B cell (primary cell): ENCODE results near the gene TBC1D22B. TPM values are rescaled to one million over a fixed set of nuclear protein-coding genes. Genes with fewer than 3 reads are reported as not detected.
"Not testable (repeated sequence)": the region's sequence is repeated elsewhere in the genome, so short reads cannot be mapped to it uniquely, and the experiment has no call there.

ENCODE experiments used
- ATAC-seq: fragments of 200-7000 bp; cut with Tn5 transposase; one replicate; pipeline ENCODE4 v1.10.0; 2021; ENCODE audit warnings: low read depth, mild to moderate bottlenecking, moderate number of reproducible peaks, moderate library complexity
- CTCF ChIA-PET: fragments of 350-600 bp; sonication (Branson Sonifier 250); formaldehyde crosslinking; loops from one replicate; lab custom pipeline; 2021; ENCODE audit warnings: antibody characterized with exemption, inconsistent platforms; lab: Charles Lee
- POLR2A ChIA-PET: fragments of 350-600 bp; sonication (Branson Sonifier 250); formaldehyde crosslinking; loops from one replicate; lab custom pipeline; 2021; ENCODE audit warnings: antibody characterized with exemption; lab: Charles Lee
- DNase-seq: peaks from one replicate; pipeline ENCODE4 v3.0.0; 2013
- H2AFZ ChIP-seq: 2 replicates; pipeline ENCODE4 v1.6.1; 2012; ENCODE audit warnings: mild to moderate bottlenecking, low read depth, low read length; ENCODE audit not compliant: insufficient read depth, poor library complexity, severe bottlenecking
- H3K27ac ChIP-seq, 2 donors: 1 replicate in 1 of 2; 2 replicates in 1 of 2; pipeline ENCODE4 v1.5.1; 2012 to 2013; ENCODE audit warnings: low read length in 2 of 2, mild to moderate bottlenecking in 2 of 2, moderate library complexity in 1 of 2
- H3K27me3 ChIP-seq, 4 experiments: fragments of 200-600 bp in 1 of 4; sonication (generic) in 1 of 4; replicated peaks in 1 of 4; 1 replicate in 2 of 4; 2 replicates in 2 of 4; pipeline versions ENCODE4 v1.6.1 to v1.7.0; 2013 to 2016; ENCODE audit warnings: low read length in 3 of 4, mild to moderate bottlenecking in 2 of 4, mixed read lengths in 1 of 4, moderate library complexity in 1 of 4; ENCODE audit not compliant: insufficient read depth in 4 of 4, control insufficient read depth in 3 of 4; ENCODE audit errors: control extremely low read depth in 1 of 4
- H3K36me3 ChIP-seq, 2 experiments: replicated peaks in 1 of 2; 1 replicate in 1 of 2; 2 replicates in 1 of 2; pipeline versions ENCODE4 v1.6.1 to v1.7.1; 2013; ENCODE audit warnings: low read length in 1 of 2; ENCODE audit not compliant: insufficient read depth in 2 of 2, control insufficient read depth in 1 of 2; ENCODE audit errors: control extremely low read depth in 1 of 2, extremely low read depth in 1 of 2
- H3K4me1 ChIP-seq, 2 donors: fragments of 200-600 bp in 1 of 2; sonication (generic) in 1 of 2; 1 replicate in 1 of 2; 2 replicates in 1 of 2; pipeline versions ENCODE4 v1.5.1 to v1.6.1; 2013 to 2017; ENCODE audit warnings: low read length in 2 of 2; ENCODE audit not compliant: control insufficient read depth in 2 of 2, insufficient read depth in 2 of 2
- H3K4me2 ChIP-seq: replicated peaks from 2 replicates; pipeline ENCODE3; 2012; ENCODE audit warnings: mild to moderate bottlenecking, low read depth, low read length; ENCODE audit not compliant: poor library complexity, severe bottlenecking
- H3K4me3 ChIP-seq, 5 experiments: fragments of 200-600 bp in 1 of 5; sonication (generic) in 1 of 5; 1 replicate in 3 of 5; 2 replicates in 2 of 5; pipeline versions ENCODE4 v1.5.1 to v1.7.0; 2011 to 2016; ENCODE audit warnings: low read length in 4 of 5, mild to moderate bottlenecking in 4 of 5, low read depth in 2 of 5, control low read depth in 1 of 5, moderate library complexity in 1 of 5; ENCODE audit not compliant: insufficient read depth in 1 of 5; ENCODE audit errors: control extremely low read depth in 1 of 5, extremely low read depth in 1 of 5
- H3K79me2 ChIP-seq: fragments of 200-600 bp; sonication (generic); one replicate; pipeline ENCODE4 v1.6.0; 2016; ENCODE audit warnings: low read length; ENCODE audit not compliant: control insufficient read depth, insufficient read depth
- H3K9ac ChIP-seq: fragments of 200-600 bp; sonication (generic); 2 replicates; pipeline ENCODE4 v1.6.1; 2017; ENCODE audit warnings: mild to moderate bottlenecking, low read length, moderate library complexity
- H3K9me3 ChIP-seq, 3 donors: one replicate each; pipeline versions ENCODE4 v1.6.1 to v1.7.1; 2013; ENCODE audit warnings: low read length in 2 of 3; ENCODE audit not compliant: control insufficient read depth in 2 of 3, insufficient read depth in 1 of 3; ENCODE audit errors: control extremely low read depth in 1 of 3
- H4K20me1 ChIP-seq: 2 replicates; pipeline ENCODE4 v1.6.0; 2012; ENCODE audit warnings: mild to moderate bottlenecking, low read length; ENCODE audit not compliant: insufficient read depth, control insufficient read depth, poor library complexity, severe bottlenecking
- H3K27ac Mint-ChIP-seq: one replicate; pipeline ENCODE4 v1.8.0; 2021; ENCODE audit warnings: mixed read lengths
- H3K27me3 Mint-ChIP-seq: one replicate; pipeline ENCODE4 v1.8.0; 2021; ENCODE audit warnings: mixed read lengths
- H3K4me1 Mint-ChIP-seq: one replicate; pipeline ENCODE4 v1.8.0; 2021; ENCODE audit warnings: mixed read lengths
- H3K4me3 Mint-ChIP-seq: one replicate; pipeline ENCODE4 v1.8.0; 2021; ENCODE audit warnings: mixed read lengths
- H3K9me3 Mint-ChIP-seq: one replicate; pipeline ENCODE4 v1.8.0; 2022; ENCODE audit warnings: mixed read lengths; ENCODE audit not compliant: insufficient read depth
- CTCF ChIP-seq: fragments of 200-600 bp; IDR thresholded peaks from one replicate; pipeline ENCODE4 v1.8.0; 2022; ENCODE audit warnings: antibody characterized with exemption, mild to moderate bottlenecking
- EZH2 ChIP-seq: IDR thresholded peaks from 2 replicates; pipeline ENCODE4 v1.6.1; 2012; ENCODE audit warnings: borderline replicate concordance, low read depth, mild to moderate bottlenecking, moderate library complexity, low read length; ENCODE audit not compliant: insufficient read depth, poor library complexity, severe bottlenecking
- WGBS: methylation state at CpG from one replicate; pipeline ENCODE4 v1.1.5; 2013; ENCODE audit warnings: missing lambda C conversion rate; ENCODE audit not compliant: insufficient coverage; 5-methylcytosine and 5-hydroxymethylcytosine counted together
- intact Hi-C: fragments of 100-400 bp; cut with micrococcal nuclease; formaldehyde crosslinking; loops from one replicate; pipeline ENCODE4 v1.10.0; 2022
- polyA plus RNA-seq: library from polyadenylated mRNA; depleted of rRNA; stranded (reverse); fragments of >200 nt; gene quantifications from 2 replicates; pipeline ENCODE4 v1.2.3, GENCODE V29; 2012
- total RNA-seq, 2 donors: library from RNA; stranded (reverse); fragments of 120-200 nt in 1 of 2; gene quantifications; 1 replicate in 1 of 2; 2 replicates in 1 of 2; pipeline versions ENCODE4 v1.2.3 to v1.2.4, GENCODE V29; 2013 to 2022

The TBC1D22B gene
- total and polyA plus RNA-seq, 2 donors (not counting 1 experiment from before 2014, with no cell fraction given) = 5.1 to 12.5 TPM

DNA sequence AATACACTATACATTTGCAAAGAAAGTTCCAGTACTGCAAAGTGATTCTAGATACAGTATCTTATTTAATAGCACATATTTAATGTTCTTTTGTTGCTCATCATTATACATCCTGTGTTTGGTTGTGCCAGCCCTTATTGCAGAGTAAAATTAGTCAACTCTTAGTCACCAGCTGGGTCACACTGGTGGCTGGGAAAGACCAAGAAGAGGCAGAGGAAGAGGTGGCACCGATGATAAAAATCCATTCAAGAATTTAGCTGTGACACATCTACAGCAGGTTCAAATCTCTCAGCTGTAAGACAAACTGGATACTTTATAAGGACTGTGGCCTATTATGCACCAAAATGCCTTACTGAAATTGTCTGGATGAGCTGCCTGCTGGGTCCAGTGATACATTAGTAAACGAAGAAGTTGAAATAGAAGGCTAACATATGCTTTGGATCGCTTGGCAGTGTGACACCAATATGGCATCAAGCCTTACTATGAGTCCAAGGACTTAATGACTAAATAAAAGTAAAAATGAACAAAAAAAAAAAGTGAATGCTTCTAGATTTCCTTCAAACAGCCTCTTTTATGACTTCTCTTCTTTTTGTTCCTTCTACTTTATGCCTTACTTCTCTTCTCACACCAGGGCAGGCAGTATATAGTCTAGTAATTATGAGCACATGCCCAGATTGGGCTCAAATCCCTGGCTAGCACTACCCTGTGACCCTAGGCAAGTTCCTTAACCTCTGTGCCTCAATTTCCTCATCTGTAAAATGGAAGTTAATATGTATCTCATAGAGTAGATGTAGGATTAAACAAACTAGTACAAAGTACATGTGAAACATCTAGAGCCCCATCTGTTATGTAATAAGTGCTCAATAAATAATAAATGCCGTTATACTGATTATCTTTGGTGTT, 66.8 kb downstream of the TBC1D22B start:
- H3K27ac Mint-ChIP-seq = no peak overlapping the region
- TF ChIP-seq EZH2 (no peak), CTCF (no peak)
- ATAC-seq = no peak
- H3K4me3 Mint-ChIP-seq = no peak overlapping the region
- no peaks in the 10 kb centered on the region for H3K9me3 Mint-ChIP-seq
- Histone ChIP-seq H3K9ac (no peak overlapping the region), H3K4me1 (no peaks in the 10 kb centered on the region), H3K9me3 (no peaks in the 10 kb centered on the region), H3K27ac (no peak overlapping the region), H3K79me2 (no peaks in the 10 kb centered on the region), H3K4me2 (no peak overlapping the region), H2AFZ (no peak overlapping the region), H3K27me3 (no peaks in the 10 kb centered on the region), H4K20me1 (no peaks in the 10 kb centered on the region), H3K36me3 (peaks cover 5 to 20% of the 10 kb centered on the region in 2 experiments), H3K4me3 (no peak overlapping the region)
- DNase-seq = no peak
- WGBS = no CpG with 5 or more reads among the region's 4 CpGs
- no peaks in the 10 kb centered on the region for H3K27me3 Mint-ChIP-seq
- intact Hi-C loops = loop anchor here (1.0 to 10.0 kb wide), 5 partner anchors 108 to 1350 kb away; partner anchors contain the start of gene CMTR1
- POLR2A ChIA-PET = interaction anchor here (0.6 kb wide), 1 partner anchor 47 kb away, joined by 5 read pairs; no protein-coding TSS in a partner anchor
- peaks cover 2% of the 10 kb centered on the region for H3K4me1 Mint-ChIP-seq
- CTCF ChIA-PET = interaction anchor here (0.6 to 5.6 kb wide), 16 partner anchors 9 to 1349 kb away, joined by 3 to 48 read pairs (median 5); partner anchors contain the start of gene CMTR1

DNA sequence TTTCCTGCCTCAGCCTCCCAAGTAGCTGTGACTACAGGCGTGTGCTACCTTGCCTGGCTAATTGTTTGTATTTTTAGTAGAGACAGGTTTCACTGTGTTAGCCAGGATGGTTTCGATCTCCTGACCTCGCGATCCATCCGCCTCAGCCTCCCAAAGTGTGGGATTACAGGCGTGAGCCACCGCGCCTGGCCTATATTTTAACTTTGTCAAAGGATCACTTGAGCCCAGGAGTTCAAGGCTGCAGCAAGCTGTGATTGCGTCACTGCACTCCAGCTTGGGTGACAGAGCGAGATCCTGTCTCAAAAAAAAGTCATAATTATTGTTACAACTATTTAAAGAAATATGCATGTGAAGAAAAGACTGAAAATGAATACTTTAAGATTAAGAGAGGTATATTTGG, 72.8 kb downstream of the TBC1D22B start:
- POLR2A ChIA-PET, H3K4me1 ChIP-seq, H3K4me2 ChIP-seq, H3K9ac ChIP-seq, DNase-seq, H3K79me2 ChIP-seq, H3K9me3 Mint-ChIP-seq, H4K20me1 ChIP-seq, H2AFZ ChIP-seq, H3K9me3 ChIP-seq, H3K4me3 Mint-ChIP-seq, H3K27me3 Mint-ChIP-seq, H3K4me3 ChIP-seq, ATAC-seq, H3K27ac Mint-ChIP-seq, H3K27ac ChIP-seq, H3K27me3 ChIP-seq, intact Hi-C loops, H3K4me1 Mint-ChIP-seq: not testable (repeated sequence)
- peaks cover 0 to 12% of the 10 kb centered on the region in 2 experiments for H3K36me3 ChIP-seq
- CTCF ChIA-PET = interaction anchor here (1.0 to 1.9 kb wide), 2 partner anchors 15 to 362 kb away, joined by 3 to 4 read pairs; no protein-coding TSS in a partner anchor
- WGBS = 97% methylated on average over 8 of the region's 10 CpGs
